Stimulated activated CD4-positive, alpha-beta T cell treated with anti-CD3 and anti-CD28 coated beads, Interleukin-1b, Interleukin-23, amount 100 ng/mL, for 48 hours (primary cell): ENCODE data around the gene KRTAP10-4.
"Not testable (repeated sequence)": the region's sequence is repeated elsewhere in the genome, so short reads cannot be mapped to it uniquely, and the experiment has no call there.

Source experiments
- DNase-seq: peaks from one replicate; pipeline ENCODE4 v3.0.0-alpha.2; 2020

KRTAP10-4 gene

GRCh38 chr21:44580231-44580821, 6.8 kb downstream of the KRTAP10-4 start, which contains the start of gene KRTAP10-5:
Gene KRTAP10-5 (minus strand): TSS chr21:44580604. CDS start chr21:44580578, 26 bp downstream.
- DNase-seq, result not testable (repeated sequence)

DNA sequence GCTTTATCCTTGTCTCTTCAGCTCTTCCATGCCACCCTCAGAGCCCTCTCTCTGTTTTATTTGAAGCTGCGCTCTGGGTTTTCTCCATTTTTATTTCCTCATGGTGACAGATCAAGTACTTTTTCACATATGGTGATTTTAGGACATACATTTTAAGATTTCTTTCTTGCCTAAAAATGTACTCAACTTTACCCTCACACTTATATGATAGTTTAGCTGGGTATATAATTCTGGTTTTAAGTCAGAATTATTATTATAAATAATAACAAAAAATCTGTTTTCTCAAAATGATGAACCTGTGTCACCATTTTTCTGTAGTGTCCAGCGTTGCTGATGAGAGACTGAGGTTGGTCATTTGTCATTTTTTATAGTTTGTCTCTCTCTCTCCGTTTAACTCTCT, 7.6 kb downstream of the KRTAP10-4 start:
- DNase-seq, result no peak

DNA sequence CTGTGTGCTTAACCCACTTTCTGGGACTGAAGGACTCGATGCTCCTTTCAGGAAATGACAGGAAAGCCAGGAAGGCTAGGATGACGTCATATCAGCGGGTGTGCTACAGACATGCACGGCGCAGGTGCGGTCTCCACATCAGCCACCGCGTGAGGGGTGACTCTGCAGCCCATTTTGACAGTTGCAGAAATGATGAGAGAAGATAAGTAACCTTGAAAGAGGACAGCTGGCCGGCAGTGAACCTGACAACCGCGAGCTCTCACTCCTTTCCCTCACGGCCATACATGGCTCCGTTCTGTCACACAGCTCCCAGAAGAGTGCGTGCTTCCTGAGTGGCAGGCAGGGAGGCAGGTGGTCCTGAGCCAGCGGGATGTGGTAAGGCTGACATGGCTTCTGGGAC, 8.5 kb downstream of the KRTAP10-4 start:
- DNase-seq, result no peak

GRCh38 chr21:44583089-44583799, 9.7 kb downstream of the KRTAP10-4 start:
- DNase-seq, result no peak

GRCh38 chr21:44583800-44584147, 10.2 kb downstream of the KRTAP10-4 start:
- DNase-seq, result peak; percentile 45

GRCh38 chr21:44585892-44586291, 12.4 kb downstream of the KRTAP10-4 start:
- DNase-seq, result no peak

DNA sequence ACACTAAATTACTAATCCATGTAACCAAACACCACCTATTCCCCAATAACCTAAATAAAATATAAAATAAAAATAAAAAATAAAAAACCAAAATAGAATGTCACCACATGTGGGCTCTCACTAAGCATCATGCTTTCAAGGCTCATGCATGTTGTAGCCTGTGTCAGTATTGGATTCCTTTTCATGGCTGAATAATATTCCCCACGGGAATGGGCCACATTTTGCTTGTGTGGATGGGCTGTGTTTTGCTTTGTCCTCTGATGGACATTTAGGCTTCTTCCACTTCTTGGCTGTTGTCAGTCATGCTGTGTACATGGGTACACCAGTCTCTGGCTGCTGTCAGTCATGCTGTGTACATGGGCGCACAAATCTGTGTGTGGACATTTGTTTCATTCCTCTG, 15.6 kb downstream of the KRTAP10-4 start:
- DNase-seq, result no peak

DNA sequence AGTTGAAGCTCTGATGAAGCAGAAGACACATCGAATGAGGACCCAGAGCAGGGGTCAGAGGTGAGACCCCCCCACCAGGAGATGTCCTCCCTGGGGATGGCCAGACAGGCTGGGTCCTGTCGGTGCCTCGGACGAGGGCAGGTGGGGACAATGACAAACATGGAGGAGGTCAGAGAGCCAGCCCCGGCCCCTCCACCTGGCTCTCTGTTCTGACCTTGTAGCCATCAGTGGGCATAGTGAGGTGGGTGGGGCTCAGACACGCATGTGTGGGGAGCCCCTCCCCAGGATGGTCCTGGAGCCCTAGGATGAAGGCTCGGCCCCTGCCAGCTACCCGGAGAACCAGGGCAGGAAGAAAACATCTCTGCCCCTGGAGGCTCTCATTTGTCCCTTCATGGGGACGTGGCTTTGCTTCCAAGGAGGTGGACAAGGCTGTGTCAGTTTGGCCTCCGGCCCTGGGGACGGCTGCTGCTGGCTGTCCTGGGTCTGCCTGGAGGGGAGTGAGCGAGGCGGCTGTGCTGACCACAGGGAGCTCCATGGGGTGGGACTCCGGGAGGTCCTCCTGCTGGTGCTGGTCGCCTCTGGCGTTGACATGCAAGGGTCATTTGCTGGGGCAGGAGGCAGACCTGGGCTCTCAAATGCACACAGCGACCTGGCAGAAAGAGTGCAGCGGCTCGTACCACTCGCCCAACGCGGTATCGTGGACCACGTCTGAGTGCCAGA, 16.2 kb downstream of the KRTAP10-4 start:
- DNase-seq, result no peak

DNA sequence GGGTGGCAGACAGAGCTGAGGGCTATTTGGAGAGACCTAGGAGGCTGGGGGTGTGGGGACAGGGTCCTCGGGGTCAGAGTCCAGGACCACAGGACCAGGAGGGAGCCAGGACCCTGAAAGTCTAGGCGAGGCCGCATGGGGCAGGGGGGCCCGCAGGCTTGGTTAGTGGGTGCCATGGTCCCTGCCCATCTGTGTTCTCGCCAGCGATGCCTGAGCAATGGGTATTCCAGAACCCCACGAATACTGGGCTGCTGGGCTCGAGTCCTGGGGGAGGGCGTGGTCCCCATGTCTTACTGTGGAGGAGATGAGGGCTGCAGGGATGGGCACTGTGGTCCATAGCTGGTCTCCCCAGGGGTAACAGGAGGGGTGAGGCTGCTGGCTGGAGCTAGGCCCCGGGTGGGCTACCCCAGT, 16.8 kb downstream of the KRTAP10-4 start:
- DNase-seq, result no peak

- DNase-seq, result not testable (repeated sequence)
These were observed 17.6 kb downstream of the KRTAP10-4 start for GRCh38 chr21:44590897-44591800.

- not testable (repeated sequence) for DNase-seq
These were observed 18.2 kb downstream of the KRTAP10-4 start for GRCh38 chr21:44591801-44592130.

DNA sequence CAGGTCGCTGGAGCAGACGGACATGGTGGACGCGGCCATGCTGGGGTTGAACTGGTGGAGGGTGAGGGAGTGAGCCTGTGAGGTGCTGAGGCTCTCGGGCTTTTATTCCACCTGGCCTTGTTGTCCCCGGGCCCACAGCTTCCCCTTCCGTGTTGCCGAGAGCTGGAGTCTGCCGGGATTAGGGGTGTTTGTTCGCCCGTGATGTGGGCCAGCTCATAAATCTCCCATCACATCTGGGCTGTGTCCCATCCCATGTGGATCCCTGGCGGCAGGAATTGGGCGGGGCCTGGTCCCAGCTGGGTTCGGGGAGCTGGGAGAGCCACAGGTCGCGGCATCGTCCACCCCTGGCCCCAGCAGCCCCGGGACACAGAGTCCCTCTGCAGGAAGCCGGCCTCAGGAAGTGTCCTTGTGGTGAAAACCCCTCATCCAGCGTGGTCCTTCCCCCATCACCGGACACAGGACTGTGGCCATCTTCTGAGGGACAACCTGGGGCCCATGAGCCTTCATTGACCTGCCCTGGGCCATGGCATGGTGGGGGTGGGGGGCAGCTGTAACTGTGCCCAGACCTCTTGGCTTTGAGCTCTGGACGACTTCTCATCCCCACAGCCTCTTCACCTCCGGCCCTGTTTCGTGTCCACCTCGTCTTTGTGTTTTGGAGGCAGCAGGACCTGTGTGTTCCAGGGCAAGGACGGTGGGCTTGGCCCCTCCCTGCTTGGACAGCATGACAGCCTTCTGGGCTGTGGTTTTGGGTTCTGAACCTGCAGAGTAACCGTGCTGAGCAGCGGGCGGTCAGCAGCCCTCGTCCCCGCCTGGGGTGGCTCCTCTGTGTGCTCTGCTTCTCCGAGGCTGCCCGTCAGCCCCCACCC, 19.1 kb downstream of the KRTAP10-4 start, which contains the start of gene KRTAP10-6:
KRTAP10-6 (minus strand) TSS at position 60 of the 866 bp plus-strand sequence; CDS start at position 39, 21 bp downstream.
- no peak for DNase-seq

- DNase-seq, result no peak
These were observed 20.3 kb downstream of the KRTAP10-4 start for GRCh38 chr21:44593598-44594405.

DNA sequence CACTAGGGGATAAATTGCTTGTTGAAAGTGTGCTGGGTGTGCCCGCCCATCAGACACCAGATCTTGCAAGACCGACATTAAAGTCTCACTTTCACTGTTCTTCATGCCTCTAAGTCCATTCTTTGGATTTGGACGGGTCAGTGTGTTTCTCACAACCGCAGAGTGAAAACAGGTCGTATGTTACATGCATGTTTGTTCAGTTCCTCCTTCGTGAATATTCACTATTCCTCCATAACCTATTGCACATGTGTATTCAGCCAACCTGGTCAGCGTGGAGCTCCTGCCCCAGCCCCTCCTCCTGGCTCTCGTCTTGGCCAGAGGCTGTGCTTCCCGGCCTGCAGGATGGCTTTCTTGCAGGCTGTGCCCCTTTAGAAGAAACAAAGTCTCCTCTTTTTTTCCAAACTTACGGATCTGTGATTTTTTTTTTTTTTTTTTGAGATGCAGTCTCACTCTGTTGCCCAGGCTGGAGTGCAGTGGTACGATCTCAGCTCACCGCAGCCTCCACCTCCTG, 20.9 kb downstream of the KRTAP10-4 start:
- DNase-seq, result no peak

DNA sequence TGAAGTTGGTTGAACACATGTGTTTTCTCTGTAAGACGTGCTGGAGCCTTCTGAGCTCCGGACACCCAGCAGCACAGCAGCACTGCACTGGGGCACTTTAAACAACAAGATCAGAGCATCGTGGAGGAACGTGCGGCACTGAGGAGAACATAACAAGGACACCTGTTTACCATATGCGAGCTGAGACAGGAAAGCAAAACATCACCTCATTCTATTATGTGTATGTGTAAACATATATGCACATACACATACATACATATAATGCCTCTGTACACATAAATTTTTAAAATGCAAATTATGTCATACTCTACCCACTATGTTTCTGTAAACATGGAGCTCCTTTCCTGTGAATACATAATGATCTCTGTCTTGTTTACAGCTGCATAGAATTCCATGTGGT, 22.0 kb downstream of the KRTAP10-4 start:
- DNase-seq, result no peak

DNA sequence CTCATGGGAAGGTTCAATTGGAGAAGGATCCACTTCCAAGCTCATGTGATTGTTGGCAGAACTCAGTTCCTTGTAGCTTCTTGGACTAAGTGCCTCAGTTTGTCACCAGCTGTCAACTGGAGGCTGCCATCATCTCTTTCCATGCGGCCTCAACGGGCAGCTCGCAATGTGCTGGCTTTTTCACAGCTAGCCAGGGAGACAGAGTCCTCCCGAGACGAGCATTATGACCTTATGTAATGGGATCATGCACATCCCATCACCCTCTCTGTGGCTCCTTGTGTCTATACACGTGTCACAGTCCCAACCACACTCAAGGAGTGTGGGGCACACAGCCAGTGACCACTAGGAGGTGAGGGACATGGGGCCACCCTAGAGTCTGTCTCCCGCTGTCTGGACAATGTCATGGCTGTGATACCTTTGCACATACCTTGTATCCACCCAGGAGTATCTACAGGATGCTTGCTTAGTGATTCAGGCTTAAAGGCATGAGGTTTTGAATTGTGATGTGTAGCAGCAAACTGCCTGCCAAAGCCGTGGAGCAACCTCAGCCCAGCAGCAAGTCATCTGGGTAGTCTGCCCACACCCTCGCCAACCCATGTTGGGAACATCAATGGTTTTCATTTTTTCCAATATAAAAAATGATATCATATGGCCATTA, 22.7 kb downstream of the KRTAP10-4 start:
- no peak for DNase-seq

- DNase-seq, result no peak
These were observed 24.5 kb downstream of the KRTAP10-4 start for GRCh38 chr21:44598061-44598460.

DNA sequence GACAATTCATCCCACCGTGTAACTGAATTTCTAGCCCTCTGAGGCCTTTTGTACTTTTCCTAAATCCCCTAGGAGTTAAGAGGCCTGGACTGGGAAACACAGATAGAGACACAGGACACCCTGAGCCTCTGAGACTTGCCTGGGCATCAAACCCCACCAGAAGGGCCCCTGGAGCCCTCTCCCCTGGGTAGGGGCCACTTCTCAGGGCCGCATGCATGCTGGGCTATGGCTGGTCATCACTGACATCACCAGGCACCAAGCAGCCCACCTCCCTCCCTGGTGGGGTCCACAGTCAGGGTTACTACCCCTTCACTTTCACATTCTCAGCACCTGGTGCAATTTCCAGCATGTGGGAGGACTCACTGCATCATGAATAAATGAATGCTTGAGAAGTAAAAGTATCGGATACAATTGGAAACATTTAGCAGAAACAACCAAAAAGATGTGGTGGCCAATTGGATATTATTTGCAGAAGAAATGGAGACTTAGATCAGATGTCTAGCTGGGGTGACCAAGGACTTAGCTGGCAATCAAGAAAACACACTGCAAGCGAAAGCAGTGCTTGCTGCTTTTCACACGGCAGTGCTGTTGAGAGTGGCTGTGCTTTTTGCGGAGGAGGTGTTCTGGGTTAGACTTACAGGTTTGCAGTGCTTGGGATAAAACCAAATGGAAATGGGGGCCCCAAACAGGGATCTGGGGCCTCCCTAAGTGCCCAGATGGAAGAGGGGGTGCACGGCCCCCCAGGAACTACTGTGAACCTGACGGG, 25.9 kb downstream of the KRTAP10-4 start:
- no peak for DNase-seq
